ENCODE results near the gene GALNT15. TPM values are rescaled to one million over a fixed set of nuclear protein-coding genes. Genes with fewer than 3 reads are reported as not detected.

The GALNT15 gene
- total RNA-seq, 2 experiments from 2014 or later: not detected

GRCh38 chr3:16143861-16144447 is 30.5 kb upstream of the GALNT15 start:
- Mint-ChIP-seq H3K4me3 (no peak overlapping the region), H3K27ac (no peak overlapping the region), H3K27me3 (peaks cover 2% of the 10 kb centered on the region), H3K4me1 (peaks cover 9% of the 10 kb centered on the region), H3K9me3 (peaks cover 9% of the 10 kb centered on the region), H3K36me3 (ENCODE audit: low read depth) (no peaks in the 10 kb centered on the region)
- ChIA-PET CTCF (no interaction called here), POLR2A (no interaction called here)
- DNase-seq: no peak

- no peak overlapping the region for H3K27ac Mint-ChIP-seq
Observed at GRCh38 chr3:16145176-16145575, 29.3 kb upstream of the GALNT15 start.

GRCh38 chr3:16146015-16146730 is 28.3 kb upstream of the GALNT15 start:
- Mint-ChIP-seq H3K4me3 (no peak overlapping the region), H3K4me1 (peaks cover 11% of the 10 kb centered on the region), H3K27me3 (peaks cover 2% of the 10 kb centered on the region), H3K27ac (no peak overlapping the region), H3K36me3 (ENCODE audit: low read depth) (no peaks in the 10 kb centered on the region), H3K9me3 (peaks cover 9% of the 10 kb centered on the region)
- ChIA-PET CTCF (no interaction called here), POLR2A (no interaction called here)
- DNase-seq: no peak

More at GRCh38 chr3:16145176-16145575, 29.3 kb upstream of the GALNT15 start:
- Mint-ChIP-seq H3K9me3 (peaks cover 9% of the 10 kb centered on the region), H3K27me3 (peaks cover 2% of the 10 kb centered on the region), H3K4me1 (peaks cover 9% of the 10 kb centered on the region), H3K36me3 (ENCODE audit: low read depth) (no peaks in the 10 kb centered on the region), H3K4me3 (no peak overlapping the region)
- ChIA-PET CTCF (no interaction called here), POLR2A (no interaction called here)
- DNase-seq: no peak

- H3K4me3 Mint-ChIP-seq: no peak overlapping the region
- DNase-seq: no peak
- H3K27me3 Mint-ChIP-seq: peaks cover 2% of the 10 kb centered on the region
- ChIA-PET POLR2A (no interaction called here), CTCF (no interaction called here)
- no peaks in the 10 kb centered on the region for H3K36me3 Mint-ChIP-seq (ENCODE audit: low read depth)
- H3K27ac Mint-ChIP-seq: no peak overlapping the region
- peaks cover 15% of the 10 kb centered on the region for H3K4me1 Mint-ChIP-seq
- H3K9me3 Mint-ChIP-seq: peaks cover 9% of the 10 kb centered on the region
Observed at GRCh38 chr3:16147220-16147994, 27.1 kb upstream of the GALNT15 start.

- no peak for DNase-seq
- peaks cover 2% of the 10 kb centered on the region for H3K27me3 Mint-ChIP-seq
- H3K4me1 Mint-ChIP-seq: peaks cover 15% of the 10 kb centered on the region
- H3K27ac Mint-ChIP-seq: no peak overlapping the region
- no peak overlapping the region for H3K4me3 Mint-ChIP-seq
- peaks cover 9% of the 10 kb centered on the region for H3K9me3 Mint-ChIP-seq
- ChIA-PET POLR2A (no interaction called here), CTCF (no interaction called here)
- no peaks in the 10 kb centered on the region for H3K36me3 Mint-ChIP-seq (ENCODE audit: low read depth)
Observed at GRCh38 chr3:16148213-16148612, 26.3 kb upstream of the GALNT15 start.

GRCh38 chr3:16148783-16149182 is 25.7 kb upstream of the GALNT15 start:
- Mint-ChIP-seq H3K9me3 (peaks cover 7% of the 10 kb centered on the region), H3K36me3 (ENCODE audit: low read depth) (no peaks in the 10 kb centered on the region), H3K4me3 (no peak overlapping the region), H3K27me3 (peaks cover 4% of the 10 kb centered on the region), H3K27ac (no peak overlapping the region), H3K4me1 (peaks cover 15% of the 10 kb centered on the region)
- CTCF ChIA-PET: no interaction called here
- no peak for DNase-seq
- POLR2A ChIA-PET: no interaction called here

GRCh38 chr3:16150285-16150684 is 24.2 kb upstream of the GALNT15 start:
- DNase-seq: no peak
- Mint-ChIP-seq H3K9me3 (no peaks in the 10 kb centered on the region), H3K27ac (no peak overlapping the region), H3K36me3 (ENCODE audit: low read depth) (no peaks in the 10 kb centered on the region), H3K27me3 (peaks cover 5% of the 10 kb centered on the region), H3K4me3 (no peak overlapping the region), H3K4me1 (peaks cover 15% of the 10 kb centered on the region)
- ChIA-PET CTCF (no interaction called here), POLR2A (no interaction called here)

GRCh38 chr3:16151109-16151508 is 23.4 kb upstream of the GALNT15 start:
- Mint-ChIP-seq H3K27ac (peak overlapping the region; percentile 40), H3K27me3 (peaks cover 7% of the 10 kb centered on the region), H3K4me1 (peaks cover 15% of the 10 kb centered on the region), H3K9me3 (no peaks in the 10 kb centered on the region), H3K4me3 (no peak overlapping the region), H3K36me3 (ENCODE audit: low read depth) (no peaks in the 10 kb centered on the region)
- ChIA-PET CTCF (no interaction called here), POLR2A (no interaction called here)
- peak; percentile 28 for DNase-seq

- POLR2A ChIA-PET: no interaction called here
- H3K27ac Mint-ChIP-seq: no peak overlapping the region
Observed at GRCh38 chr3:16168211-16168610, 6.3 kb upstream of the GALNT15 start.

GRCh38 chr3:16171009-16171408 is 3.5 kb upstream of the GALNT15 start:
- Mint-ChIP-seq H3K4me3 (no peak overlapping the region), H3K36me3 (ENCODE audit: low read depth) (no peaks in the 10 kb centered on the region), H3K27me3 (peaks cover 17% of the 10 kb centered on the region), H3K9me3 (no peaks in the 10 kb centered on the region), H3K27ac (no peak overlapping the region), H3K4me1 (no peaks in the 10 kb centered on the region)
- ChIA-PET POLR2A (no interaction called here), CTCF (no interaction called here)
- DNase-seq: no peak

More at GRCh38 chr3:16168211-16168610, 6.3 kb upstream of the GALNT15 start:
- no peak for DNase-seq
- Mint-ChIP-seq H3K36me3 (ENCODE audit: low read depth) (no peaks in the 10 kb centered on the region), H3K9me3 (no peaks in the 10 kb centered on the region), H3K4me3 (no peak overlapping the region), H3K4me1 (no peaks in the 10 kb centered on the region), H3K27me3 (peaks cover 17% of the 10 kb centered on the region)
- CTCF ChIA-PET: interaction anchor here (1.3 kb wide), 1 partner anchor 10 kb away, joined by 4 read pairs; no protein-coding TSS in a partner anchor

- ChIA-PET CTCF (interaction anchor here (0.9 kb wide), 1 partner anchor 9 kb away, joined by 4 read pairs; no protein-coding TSS in a partner anchor), POLR2A (no interaction called here)
- Mint-ChIP-seq H3K9me3 (no peaks in the 10 kb centered on the region), H3K27ac (no peak overlapping the region), H3K27me3 (peaks cover 18% of the 10 kb centered on the region), H3K4me3 (no peak overlapping the region), H3K4me1 (no peaks in the 10 kb centered on the region), H3K36me3 (ENCODE audit: low read depth) (no peaks in the 10 kb centered on the region)
- no peak for DNase-seq
Observed at GRCh38 chr3:16171825-16172224, 2.7 kb upstream of the GALNT15 start.

GRCh38 chr3:16173283-16174025 is 1.0 kb upstream of the GALNT15 start:
- Mint-ChIP-seq H3K9me3 (no peaks in the 10 kb centered on the region), H3K4me3 (no peak overlapping the region), H3K36me3 (ENCODE audit: low read depth) (no peaks in the 10 kb centered on the region), H3K27me3 (peaks cover 29% of the 10 kb centered on the region), H3K4me1 (no peaks in the 10 kb centered on the region), H3K27ac (no peak overlapping the region)
- POLR2A ChIA-PET: no interaction called here
- CTCF ChIA-PET: no interaction called here
- DNase-seq: no peak

- H3K4me3 Mint-ChIP-seq: no peak overlapping the region
- H3K4me1 Mint-ChIP-seq: no peaks in the 10 kb centered on the region
- H3K27ac Mint-ChIP-seq: no peak overlapping the region
- CTCF ChIA-PET: no interaction called here
- POLR2A ChIA-PET: no interaction called here
- H3K9me3 Mint-ChIP-seq: no peaks in the 10 kb centered on the region
- DNase-seq: no peak
- H3K27me3 Mint-ChIP-seq: peaks cover 29% of the 10 kb centered on the region
- H3K36me3 Mint-ChIP-seq (ENCODE audit: low read depth): no peaks in the 10 kb centered on the region
Observed at GRCh38 chr3:16174026-16174355, 489 bp upstream of the GALNT15 start.
